SH-SY5Y (cell line): ENCODE data around the gene TDRD9.

Source experiments
- GATA2 ChIP-seq: IDR thresholded peaks from 2 replicates; pipeline ENCODE4 v1.6.1; 2011; ENCODE audit warnings: mild to moderate bottlenecking, low read depth, low read length
- GATA3 ChIP-seq: IDR thresholded peaks from 2 replicates; pipeline ENCODE4 v1.6.1; 2011; ENCODE audit warnings: low read depth, mild to moderate bottlenecking, low read length, moderate library complexity

GRCh38 chr14:103984196-103984595 lies 55.9 kb downstream of the TDRD9 start:
- TF ChIP-seq GATA2 = no peak
- TF ChIP-seq GATA3 = no peak
